GM19099 (cell line): ENCODE data around the gene DAPK1.

ENCODE experiments used
- POLR2A ChIP-seq: IDR thresholded peaks from 3 replicates; pipeline ENCODE4 v1.6.1; 2011; ENCODE audit warnings: low read depth; ENCODE audit not compliant: insufficient read length; ENCODE audit errors: extremely low read depth

The DAPK1 gene

GRCh38 chr9:87653941-87654340 lies 156.3 kb downstream of the DAPK1 start:
- TF ChIP-seq POLR2A = no peak

DNA sequence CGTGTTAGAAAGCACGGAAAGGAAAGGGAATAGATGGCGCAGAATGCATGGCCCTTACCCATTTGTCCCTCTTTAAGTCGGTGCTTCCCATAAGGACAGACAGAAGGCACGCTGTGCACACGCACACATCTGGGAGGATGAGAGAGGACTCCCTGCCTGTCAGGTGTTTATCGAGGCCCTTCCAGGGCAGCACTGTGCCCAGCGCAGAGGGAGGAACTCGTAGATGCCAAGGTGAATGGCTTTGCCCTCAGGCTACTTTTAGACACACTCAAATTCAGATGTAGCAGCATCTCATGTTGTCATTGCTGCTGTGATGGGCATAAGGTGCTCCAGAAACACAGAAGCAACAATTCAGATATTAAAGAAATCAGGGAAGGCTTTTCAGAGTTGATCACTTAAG lies 158.1 kb downstream of the DAPK1 start:
- no peak for TF ChIP-seq POLR2A

- no peak for TF ChIP-seq POLR2A
Observed at GRCh38 chr9:87656485-87656884, 158.8 kb downstream of the DAPK1 start.

DNA sequence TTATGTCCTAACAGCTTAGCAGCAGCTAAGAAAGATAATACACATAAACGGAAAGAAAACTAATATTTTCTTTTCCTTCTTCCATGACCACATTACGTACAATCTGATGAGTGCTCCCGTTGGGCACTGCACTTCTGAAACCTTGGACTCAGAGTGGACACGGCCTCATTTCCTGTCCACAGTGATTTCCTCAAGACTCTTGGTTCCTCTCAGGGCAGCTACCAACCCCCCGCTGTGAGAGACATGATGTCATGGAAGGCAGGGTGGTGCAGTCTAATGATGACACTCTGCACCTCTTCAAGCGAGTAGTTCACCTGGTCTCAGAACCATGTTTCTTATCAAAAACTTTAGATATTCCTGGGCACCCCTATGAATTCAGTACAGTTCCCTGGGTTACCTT lies 159.5 kb downstream of the DAPK1 start:
- no peak for TF ChIP-seq POLR2A

DNA sequence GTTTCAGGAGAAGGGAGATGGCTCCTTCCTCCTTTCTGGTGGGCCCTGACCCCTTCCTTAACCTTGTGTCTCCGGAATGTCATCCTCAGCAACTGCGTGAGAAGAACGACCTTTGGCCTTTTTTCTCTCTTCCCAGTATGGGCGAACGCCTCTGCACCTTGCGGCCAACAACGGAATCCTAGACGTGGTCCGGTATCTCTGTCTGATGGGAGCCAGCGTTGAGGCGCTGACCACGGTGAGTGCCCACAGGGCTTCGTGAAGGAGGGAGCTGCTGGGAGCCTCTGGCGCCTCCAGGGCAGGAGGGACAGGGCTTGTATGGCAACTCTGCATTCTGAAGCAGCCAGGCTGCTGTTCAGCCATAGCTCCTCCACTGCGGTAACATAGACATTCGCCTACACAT lies 160.2 kb downstream of the DAPK1 start:
- TF ChIP-seq POLR2A = no peak

GRCh38 chr9:87658511-87658910 lies 160.8 kb downstream of the DAPK1 start:
- TF ChIP-seq POLR2A = no peak

GRCh38 chr9:87659534-87660419 lies 162.1 kb downstream of the DAPK1 start:
- no peak for TF ChIP-seq POLR2A

GRCh38 chr9:87661241-87661640 lies 163.6 kb downstream of the DAPK1 start:
- TF ChIP-seq POLR2A = no peak

- TF ChIP-seq POLR2A = no peak
Observed at GRCh38 chr9:87662808-87663528, 165.3 kb downstream of the DAPK1 start.

DNA sequence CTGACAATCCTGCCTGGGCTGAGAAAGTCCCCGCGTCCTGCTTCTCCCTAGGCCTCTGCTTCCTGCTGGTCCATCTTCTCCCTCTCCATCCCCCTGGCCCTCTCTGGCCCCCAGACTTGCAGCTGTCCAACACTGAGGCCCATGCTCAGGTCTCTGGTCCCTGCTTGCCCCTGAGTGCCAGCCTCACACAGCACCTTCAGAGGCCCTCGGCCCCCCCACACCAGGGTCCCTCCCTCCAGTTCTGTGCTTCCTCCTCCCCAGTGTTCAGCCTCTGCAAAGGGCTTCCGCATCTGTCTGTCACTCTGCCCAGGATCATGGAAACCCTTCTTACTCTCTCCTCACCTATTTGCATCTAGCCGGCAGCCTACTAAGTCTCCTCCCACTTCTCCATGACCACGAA lies 165.9 kb downstream of the DAPK1 start:
- no peak for TF ChIP-seq POLR2A

DNA sequence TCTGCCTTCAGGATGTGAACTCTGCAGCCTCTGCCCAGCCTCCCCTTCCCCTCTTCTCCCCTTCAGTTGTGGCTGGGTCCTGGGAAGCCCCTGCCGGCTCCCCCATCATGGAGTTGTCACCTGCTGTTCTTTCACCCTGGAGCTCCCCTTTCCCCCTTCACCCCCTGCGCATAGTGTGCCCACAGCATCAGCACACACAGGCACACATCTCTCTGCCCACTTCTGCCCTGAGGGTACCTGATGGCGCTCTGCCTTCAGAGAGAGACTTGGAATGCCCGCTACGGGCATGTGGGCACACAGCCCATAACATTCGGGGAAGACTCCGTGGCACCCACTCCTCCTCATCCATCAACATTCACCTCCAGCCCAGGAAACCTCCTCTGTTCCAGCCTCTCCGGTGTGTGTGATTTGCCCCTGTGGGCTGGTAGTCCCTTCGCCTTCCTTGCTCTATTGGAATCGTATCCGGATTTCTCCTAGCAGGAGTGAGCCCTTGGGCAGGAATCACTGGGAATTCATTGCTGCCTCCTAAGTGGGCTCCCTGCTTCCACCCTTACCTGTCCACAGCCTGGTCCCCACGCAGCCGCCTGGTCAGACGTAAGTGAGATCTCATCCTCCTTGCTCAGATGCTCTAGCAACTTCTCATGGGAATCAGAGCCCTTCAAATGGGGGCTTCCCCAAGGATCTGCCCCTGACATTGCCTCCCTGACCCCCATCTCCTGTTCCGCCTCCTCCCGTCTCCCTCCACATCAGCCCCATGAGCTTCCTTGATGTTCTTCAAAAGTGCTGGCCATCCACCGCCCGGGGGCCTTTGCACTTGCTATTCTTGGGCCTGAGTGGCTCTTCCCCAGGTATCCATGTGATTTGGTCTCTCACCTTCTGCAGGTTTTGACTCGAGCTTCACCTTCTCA lies 166.7 kb downstream of the DAPK1 start:
- no peak for TF ChIP-seq POLR2A

DNA sequence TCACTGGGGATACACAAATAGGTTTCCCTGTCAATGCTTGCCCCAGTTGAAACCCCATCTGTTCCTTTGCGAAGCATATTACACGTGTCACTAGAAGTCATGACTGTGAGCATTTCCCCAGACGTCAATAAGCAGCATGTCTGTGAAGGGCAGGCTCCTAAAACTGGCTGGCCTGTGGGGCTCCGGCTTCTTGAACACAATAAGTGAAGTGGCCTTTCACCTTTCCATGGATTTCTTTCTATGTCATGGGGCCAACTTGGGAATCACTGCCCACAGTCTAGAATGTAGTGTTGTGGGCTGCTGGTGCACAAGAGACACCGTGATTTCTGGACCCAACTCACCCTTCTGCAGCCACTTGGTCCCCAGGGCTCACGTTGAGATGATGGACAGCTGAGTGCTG lies 167.8 kb downstream of the DAPK1 start:
- TF ChIP-seq POLR2A = no peak

DNA sequence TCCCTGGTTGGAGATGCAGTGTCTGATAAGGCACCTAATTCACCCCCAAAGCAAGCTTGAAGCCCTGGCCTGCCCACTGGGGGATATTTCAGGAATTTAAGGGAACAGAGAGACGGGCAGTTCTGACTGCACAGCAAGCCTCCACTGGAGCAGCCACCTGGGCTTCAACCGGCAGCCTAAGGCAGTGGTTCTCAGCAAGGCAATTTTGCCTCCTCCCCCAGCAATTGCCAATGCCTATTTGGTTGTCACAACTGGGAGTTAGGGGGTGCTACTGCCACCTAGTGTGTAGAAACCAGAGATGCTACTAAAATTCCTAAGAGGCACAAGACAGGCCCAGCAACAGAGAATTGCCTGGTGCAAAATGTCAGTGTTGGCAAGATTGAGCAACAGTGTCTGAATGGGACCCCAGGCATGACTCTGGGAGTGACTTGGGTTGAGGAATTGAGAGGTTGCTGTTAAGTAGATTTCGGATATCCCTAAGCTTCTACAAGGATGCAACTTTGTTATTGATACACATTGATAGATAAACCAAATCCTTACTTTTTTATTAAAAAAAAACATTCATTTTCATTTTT lies 169.6 kb downstream of the DAPK1 start:
- no peak for TF ChIP-seq POLR2A

- TF ChIP-seq POLR2A = no peak
Observed at GRCh38 chr9:87668222-87668621, 170.6 kb downstream of the DAPK1 start.

DNA sequence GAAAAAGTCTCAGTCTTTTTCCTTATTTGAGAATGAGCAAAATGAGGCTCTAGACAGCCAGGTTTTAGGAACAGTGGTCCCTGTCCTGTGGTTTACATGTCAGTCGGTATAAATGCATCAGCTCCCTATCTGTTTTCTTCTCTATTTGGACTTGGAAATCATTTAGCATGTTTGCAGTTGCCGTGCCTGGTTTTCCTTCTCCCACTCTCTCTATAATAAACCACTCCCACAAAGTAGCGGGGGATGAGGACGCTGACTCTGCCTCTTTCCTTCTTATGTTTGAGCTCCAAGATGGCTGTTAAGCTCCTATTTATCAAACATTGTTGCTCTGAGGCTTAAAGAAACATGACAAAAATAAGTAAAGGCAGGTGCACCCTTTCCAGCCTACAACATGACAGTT lies 171.1 kb downstream of the DAPK1 start:
- no peak for TF ChIP-seq POLR2A
